ENCODE measurements around the gene EPS8. TPM values are rescaled to one million over a fixed set of nuclear protein-coding genes. Genes with fewer than 3 reads are reported as not detected.

EPS8 gene
- polyA plus RNA-seq, 1 of the 3 experiments (the other 2 are of a cell fraction), result 19.8 TPM

DNA sequence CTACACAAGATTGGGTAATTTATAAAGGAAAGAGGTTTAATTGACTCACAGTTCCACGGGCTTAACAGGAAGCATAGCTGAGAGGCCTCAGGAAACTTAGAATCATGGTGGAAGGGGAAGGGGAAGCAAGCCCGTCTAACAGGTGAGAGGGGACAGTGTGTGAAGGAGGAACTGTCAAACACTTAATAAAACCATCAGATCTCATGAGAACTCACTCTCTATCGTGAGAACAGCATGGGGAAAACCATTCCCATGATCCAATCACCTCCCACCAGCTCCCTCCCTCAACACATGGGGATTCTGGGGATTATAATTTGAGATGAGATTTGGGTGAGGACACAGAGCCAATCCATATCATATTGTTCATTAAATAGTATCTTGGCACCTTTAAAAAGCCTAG lies 56.1 kb downstream of the EPS8 start:
- H4K20me1 ChIP-seq (ENCODE audit: insufficient read depth), result no peaks in the 10 kb centered on the region
- no peak overlapping the region for H3K4me3 ChIP-seq (ENCODE audit: low read depth in 2 of 2, low read length in 1 of 2)
- peaks cover 0 to 3% of the 10 kb centered on the region in 2 experiments for H3K36me3 ChIP-seq (replicated peaks in 1 of 2; ENCODE audit: control insufficient read depth in 1 of 2, insufficient read depth in 2 of 2, low read length in 1 of 2)
- POLR2A ChIA-PET, result no interaction called here
- WGBS (ENCODE audit: low lambda C conversion rate), result 59% methylated on average over 3 of the region's 3 CpGs
- H2AFZ ChIP-seq (ENCODE audit: low read depth), result no peak overlapping the region
- H3K27me3 ChIP-seq (ENCODE audit: insufficient read depth), result no peaks in the 10 kb centered on the region
- H3K9ac ChIP-seq, result no peak overlapping the region
- no peak overlapping the region for H3K4me2 ChIP-seq
- no peaks in the 10 kb centered on the region; a peak in 1 of 4 replicates for H3K4me1 ChIP-seq (ENCODE audit: control insufficient read depth in 1 of 2, insufficient read depth in 2 of 2, low read depth in 1 of 2, low read length in 1 of 2)
- H3K79me2 ChIP-seq (ENCODE audit: insufficient read depth), result peaks cover 72% of the 10 kb centered on the region
- peaks cover 13% of the 10 kb centered on the region for H3F3A ChIP-seq (replicated peaks; ENCODE audit: insufficient read depth)
- H3K27ac ChIP-seq (ENCODE audit: low read depth in 2 of 2, low read length in 1 of 2), result no peak overlapping the region
- H3K9me2 ChIP-seq, result no peaks in the 10 kb centered on the region
- H3K9me3 ChIP-seq, result peaks cover 8% of the 10 kb centered on the region; the same call in 1 of the 2 replicates
- TF ChIP-seq, protein P1, sequence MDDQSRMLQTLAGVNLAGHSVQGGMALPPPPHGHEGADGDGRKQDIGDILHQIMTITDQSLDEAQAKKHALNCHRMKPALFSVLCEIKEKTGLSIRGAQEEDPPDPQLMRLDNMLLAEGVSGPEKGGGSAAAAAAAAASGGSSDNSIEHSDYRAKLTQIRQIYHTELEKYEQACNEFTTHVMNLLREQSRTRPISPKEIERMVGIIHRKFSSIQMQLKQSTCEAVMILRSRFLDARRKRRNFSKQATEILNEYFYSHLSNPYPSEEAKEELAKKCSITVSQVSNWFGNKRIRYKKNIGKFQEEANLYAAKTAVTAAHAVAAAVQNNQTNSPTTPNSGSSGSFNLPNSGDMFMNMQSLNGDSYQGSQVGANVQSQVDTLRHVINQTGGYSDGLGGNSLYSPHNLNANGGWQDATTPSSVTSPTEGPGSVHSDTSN (IDR thresholded peaks at IDR 0.05), result no peak
- TF ChIP-seq GATA2 (CRISPR knock-in tag; IDR thresholded peaks at IDR 0.05) (no peak), RFX5 (IDR thresholded peaks at IDR 0.05; ENCODE audit: low read length) (no peak), SMC3 (IDR thresholded peaks at IDR 0.05; ENCODE audit: low read depth, low read length) (no peak), RCOR1 (IDR thresholded peaks at IDR 0.05; ENCODE audit: low read length) (no peak), NFIC (IDR thresholded peaks at IDR 0.05; ENCODE audit: borderline replicate concordance) (no peak), JUND (IDR thresholded peaks at IDR 0.05) (no peak), TCF12 (IDR thresholded peaks at IDR 0.05) (no peak), POLR2AphosphoS5 (IDR thresholded peaks at IDR 0.05; ENCODE audit: low read depth, low read length) (no peak), NRF1 (IDR thresholded peaks at IDR 0.05; ENCODE audit: low read depth, low read length) (no peak), MEF2A (IDR thresholded peaks at IDR 0.05; ENCODE audit: borderline replicate concordance, low read depth) (no peak), RAD21 (IDR thresholded peaks at IDR 0.05; ENCODE audit: low read length) (no peak), FOXM1 (IDR thresholded peaks at IDR 0.05; ENCODE audit: low read depth) (no peak), RXRA (IDR thresholded peaks at IDR 0.05; ENCODE audit: borderline replicate concordance, low read depth) (no peak)
- TF ChIP-seq, protein P2, sequence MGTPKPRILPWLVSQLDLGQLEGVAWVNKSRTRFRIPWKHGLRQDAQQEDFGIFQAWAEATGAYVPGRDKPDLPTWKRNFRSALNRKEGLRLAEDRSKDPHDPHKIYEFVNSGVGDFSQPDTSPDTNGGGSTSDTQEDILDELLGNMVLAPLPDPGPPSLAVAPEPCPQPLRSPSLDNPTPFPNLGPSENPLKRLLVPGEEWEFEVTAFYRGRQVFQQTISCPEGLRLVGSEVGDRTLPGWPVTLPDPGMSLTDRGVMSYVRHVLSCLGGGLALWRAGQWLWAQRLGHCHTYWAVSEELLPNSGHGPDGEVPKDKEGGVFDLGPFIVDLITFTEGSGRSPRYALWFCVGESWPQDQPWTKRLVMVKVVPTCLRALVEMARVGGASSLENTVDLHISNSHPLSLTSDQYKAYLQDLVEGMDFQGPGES (IDR thresholded peaks at IDR 0.05; ENCODE audit: low read depth, low read length), result no peak
- TF ChIP-seq, protein P3, sequence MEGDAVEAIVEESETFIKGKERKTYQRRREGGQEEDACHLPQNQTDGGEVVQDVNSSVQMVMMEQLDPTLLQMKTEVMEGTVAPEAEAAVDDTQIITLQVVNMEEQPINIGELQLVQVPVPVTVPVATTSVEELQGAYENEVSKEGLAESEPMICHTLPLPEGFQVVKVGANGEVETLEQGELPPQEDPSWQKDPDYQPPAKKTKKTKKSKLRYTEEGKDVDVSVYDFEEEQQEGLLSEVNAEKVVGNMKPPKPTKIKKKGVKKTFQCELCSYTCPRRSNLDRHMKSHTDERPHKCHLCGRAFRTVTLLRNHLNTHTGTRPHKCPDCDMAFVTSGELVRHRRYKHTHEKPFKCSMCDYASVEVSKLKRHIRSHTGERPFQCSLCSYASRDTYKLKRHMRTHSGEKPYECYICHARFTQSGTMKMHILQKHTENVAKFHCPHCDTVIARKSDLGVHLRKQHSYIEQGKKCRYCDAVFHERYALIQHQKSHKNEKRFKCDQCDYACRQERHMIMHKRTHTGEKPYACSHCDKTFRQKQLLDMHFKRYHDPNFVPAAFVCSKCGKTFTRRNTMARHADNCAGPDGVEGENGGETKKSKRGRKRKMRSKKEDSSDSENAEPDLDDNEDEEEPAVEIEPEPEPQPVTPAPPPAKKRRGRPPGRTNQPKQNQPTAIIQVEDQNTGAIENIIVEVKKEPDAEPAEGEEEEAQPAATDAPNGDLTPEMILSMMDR (IDR thresholded peaks at IDR 0.05), result no peak
- TF ChIP-seq, protein P4, sequence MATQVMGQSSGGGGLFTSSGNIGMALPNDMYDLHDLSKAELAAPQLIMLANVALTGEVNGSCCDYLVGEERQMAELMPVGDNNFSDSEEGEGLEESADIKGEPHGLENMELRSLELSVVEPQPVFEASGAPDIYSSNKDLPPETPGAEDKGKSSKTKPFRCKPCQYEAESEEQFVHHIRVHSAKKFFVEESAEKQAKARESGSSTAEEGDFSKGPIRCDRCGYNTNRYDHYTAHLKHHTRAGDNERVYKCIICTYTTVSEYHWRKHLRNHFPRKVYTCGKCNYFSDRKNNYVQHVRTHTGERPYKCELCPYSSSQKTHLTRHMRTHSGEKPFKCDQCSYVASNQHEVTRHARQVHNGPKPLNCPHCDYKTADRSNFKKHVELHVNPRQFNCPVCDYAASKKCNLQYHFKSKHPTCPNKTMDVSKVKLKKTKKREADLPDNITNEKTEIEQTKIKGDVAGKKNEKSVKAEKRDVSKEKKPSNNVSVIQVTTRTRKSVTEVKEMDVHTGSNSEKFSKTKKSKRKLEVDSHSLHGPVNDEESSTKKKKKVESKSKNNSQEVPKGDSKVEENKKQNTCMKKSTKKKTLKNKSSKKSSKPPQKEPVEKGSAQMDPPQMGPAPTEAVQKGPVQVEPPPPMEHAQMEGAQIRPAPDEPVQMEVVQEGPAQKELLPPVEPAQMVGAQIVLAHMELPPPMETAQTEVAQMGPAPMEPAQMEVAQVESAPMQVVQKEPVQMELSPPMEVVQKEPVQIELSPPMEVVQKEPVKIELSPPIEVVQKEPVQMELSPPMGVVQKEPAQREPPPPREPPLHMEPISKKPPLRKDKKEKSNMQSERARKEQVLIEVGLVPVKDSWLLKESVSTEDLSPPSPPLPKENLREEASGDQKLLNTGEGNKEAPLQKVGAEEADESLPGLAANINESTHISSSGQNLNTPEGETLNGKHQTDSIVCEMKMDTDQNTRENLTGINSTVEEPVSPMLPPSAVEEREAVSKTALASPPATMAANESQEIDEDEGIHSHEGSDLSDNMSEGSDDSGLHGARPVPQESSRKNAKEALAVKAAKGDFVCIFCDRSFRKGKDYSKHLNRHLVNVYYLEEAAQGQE (IDR thresholded peaks at IDR 0.05; ENCODE audit: low read depth, low read length), result no peak
- TF ChIP-seq, protein P5, sequence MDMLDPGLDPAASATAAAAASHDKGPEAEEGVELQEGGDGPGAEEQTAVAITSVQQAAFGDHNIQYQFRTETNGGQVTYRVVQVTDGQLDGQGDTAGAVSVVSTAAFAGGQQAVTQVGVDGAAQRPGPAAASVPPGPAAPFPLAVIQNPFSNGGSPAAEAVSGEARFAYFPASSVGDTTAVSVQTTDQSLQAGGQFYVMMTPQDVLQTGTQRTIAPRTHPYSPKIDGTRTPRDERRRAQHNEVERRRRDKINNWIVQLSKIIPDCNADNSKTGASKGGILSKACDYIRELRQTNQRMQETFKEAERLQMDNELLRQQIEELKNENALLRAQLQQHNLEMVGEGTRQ (IDR thresholded peaks at IDR 0.05; ENCODE audit: borderline replicate concordance, low read depth, low read length), result no peak
- CTCF ChIA-PET, result no interaction called here
- DNase-seq, result no peak

Measured in SK-N-SH (cell line).